OCI-LY7 (cell line): Measurements from ENCODE around the gene SLC6A6. TPM values are rescaled to one million over a fixed set of nuclear protein-coding genes. Genes with fewer than 3 reads are reported as not detected.
"Not testable (repeated sequence)": the region's sequence is repeated elsewhere in the genome, so short reads cannot be mapped to it uniquely, and the experiment has no call there.

Experiments used
- BruUV-seq: library from RNA; stranded (reverse); fragments of 400-500 nt; replicated peaks from 2 replicates; lab custom pipeline; 2021; lab: Mats Ljungman, UMichigan
- CTCF ChIA-PET: fragments of 300-600 bp; sonication (Branson Sonifier 250); formaldehyde crosslinking; loops from one replicate; lab custom pipeline; 2022; ENCODE audit warnings: antibody characterized with exemption; ENCODE audit not compliant: unreplicated experiment; lab: Charles Lee
- POLR2A ChIA-PET: fragments of 300-600 bp; sonication (Branson Sonifier 250); formaldehyde crosslinking; loops from one replicate; lab custom pipeline; 2022; ENCODE audit warnings: antibody characterized with exemption; lab: Charles Lee
- DNase-seq: peaks from one replicate; pipeline ENCODE4 v3.0.0-alpha.2; 2015; ENCODE audit warnings: low spot score
- H2AFZ ChIP-seq: fragments of 200-600 bp; sonication (generic), shearing (Covaris generic); 2 replicates; pipeline ENCODE4 v1.6.1; 2014; ENCODE audit warnings: mild to moderate bottlenecking, antibody characterized with exemption, low read length, moderate library complexity
- H3K27ac ChIP-seq: fragments of 200-600 bp; sonication (generic); 2 replicates; pipeline ENCODE4 v1.5.1; 2014; ENCODE audit warnings: mixed run types, low read depth, mild to moderate bottlenecking, moderate library complexity, low read length, inconsistent platforms; ENCODE audit not compliant: poor library complexity, severe bottlenecking
- H3K36me3 ChIP-seq: fragments of 200-600 bp; sonication (generic); 2 replicates; pipeline ENCODE4 v1.6.1; 2014; ENCODE audit warnings: mild to moderate bottlenecking, antibody characterized with exemption, low read length, moderate library complexity, mixed read lengths; ENCODE audit not compliant: insufficient read depth
- H3K4me1 ChIP-seq: fragments of 200-600 bp; sonication (generic); 2 replicates; pipeline ENCODE4 v1.5.1; 2014; ENCODE audit warnings: mild to moderate bottlenecking, low read length; ENCODE audit not compliant: insufficient read depth, poor library complexity, severe bottlenecking
- H3K4me2 ChIP-seq: fragments of 200-600 bp; sonication (generic); 2 replicates; pipeline ENCODE4 v1.6.1; 2014; ENCODE audit warnings: mild to moderate bottlenecking, low read length
- H3K4me3 ChIP-seq: fragments of 200-600 bp; sonication (generic); 2 replicates; pipeline ENCODE4 v1.5.1; 2014; ENCODE audit warnings: mild to moderate bottlenecking, low read depth, low read length; ENCODE audit not compliant: poor library complexity, severe bottlenecking
- H3K79me2 ChIP-seq: fragments of 200-600 bp; sonication (generic); 2 replicates; pipeline ENCODE4 v1.6.1; 2016; ENCODE audit warnings: low read depth, mild to moderate bottlenecking, low read length, moderate library complexity, mixed read lengths; ENCODE audit not compliant: insufficient read depth
- H3K9me2 ChIP-seq: fragments of 200-600 bp; sonication (generic); 2 replicates; pipeline ENCODE4 v1.6.1; 2016; ENCODE audit warnings: mild to moderate bottlenecking, low read length, mixed read lengths; ENCODE audit not compliant: insufficient read depth
- H3K9me3 ChIP-seq: fragments of 200-600 bp; sonication (generic); 2 replicates; pipeline ENCODE4 v1.6.1; 2014; ENCODE audit warnings: mild to moderate bottlenecking, mixed run types, low read length, mixed read lengths
- H4K20me1 ChIP-seq: fragments of 200-600 bp; sonication (generic); 2 replicates; pipeline ENCODE4 v1.6.1; 2014; ENCODE audit warnings: mild to moderate bottlenecking, antibody characterized with exemption, low read length, moderate library complexity, mixed read lengths; ENCODE audit not compliant: insufficient read depth
- EZH2phosphoT487 ChIP-seq: fragments of 200-600 bp; sonication (generic); IDR thresholded peaks from 2 replicates; pipeline ENCODE4 v1.6.1; 2018; ENCODE audit warnings: low read depth, borderline replicate concordance, mild to moderate bottlenecking, mixed run types, antibody characterized with exemption, low read length, moderate library complexity, mixed read lengths
- intact Hi-C: fragments of 100-400 bp; cut with micrococcal nuclease; formaldehyde crosslinking; loops from one replicate; pipeline ENCODE4 v1.10.0; 2022; ENCODE audit not compliant: unreplicated experiment
- total RNA-seq, 2 experiments: library from RNA; depleted of rRNA in 1 of 2; stranded (reverse); fragments of >200 nt in 1 of 2; shearing (Covaris generic) in 1 of 2; gene quantifications; 2 replicates each; pipeline ENCODE4 v1.2.3, GENCODE V29; 2014 to 2022
- TF ChIP-seq, protein P1 (sequence below): fragments of 200-600 bp; sonication (generic); conservative IDR thresholded peaks from 2 replicates; pipeline ENCODE4 v1.5.1; 2014; ENCODE audit warnings: mild to moderate bottlenecking, antibody characterized with exemption, low read length, moderate library complexity, mixed read lengths

The SLC6A6 gene
- total RNA-seq, 2 experiments from 2014 or later = 43.0 to 51.8 TPM

DNA sequence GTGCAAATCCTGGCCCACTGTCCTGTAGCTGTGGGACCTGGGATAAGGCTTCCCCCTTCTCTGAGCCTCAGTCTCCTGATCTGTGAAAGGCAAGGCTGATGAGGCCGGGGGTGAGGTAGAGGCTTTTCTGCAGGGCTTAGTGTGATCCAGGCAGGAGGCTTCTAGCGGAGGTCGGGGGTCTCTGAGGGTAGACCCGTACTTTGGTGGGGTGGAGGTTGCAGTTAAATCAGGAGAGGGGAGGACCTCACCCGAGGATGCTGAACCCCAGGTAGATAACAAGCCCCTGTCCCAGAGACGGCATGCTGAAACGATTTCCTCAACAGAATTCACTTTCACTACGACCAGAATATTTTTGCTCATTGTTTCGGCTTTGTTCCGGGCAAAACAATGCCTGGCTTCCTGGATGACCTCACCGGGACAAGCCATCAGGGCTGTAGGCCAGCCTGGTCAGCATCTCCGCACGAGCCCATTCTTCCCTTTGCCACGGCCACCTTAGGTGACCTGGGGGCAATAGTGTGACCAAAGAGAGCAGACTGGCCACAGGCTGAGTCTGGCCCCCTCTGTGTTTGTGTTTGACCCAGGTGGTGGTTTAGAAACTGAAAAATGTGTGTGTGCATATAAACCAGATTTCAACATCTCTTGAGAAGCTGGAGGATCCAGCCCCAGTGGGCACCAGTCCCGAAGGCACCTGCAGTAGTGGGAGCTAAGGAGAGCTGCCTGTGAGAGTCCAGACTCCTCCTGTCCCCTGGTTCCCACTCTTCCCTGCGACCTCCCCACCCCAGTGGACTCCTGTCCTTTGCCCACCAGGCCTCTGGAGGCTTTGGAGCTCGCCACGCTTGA, 33.0 kb downstream of the SLC6A6 start:
- Histone ChIP-seq H3K4me3 (no peak overlapping the region), H3K27ac (no peak overlapping the region), H3K4me1 (peaks cover 39% of the 10 kb centered on the region), H3K9me2 (no peaks in the 10 kb centered on the region), H3K36me3 (peaks cover 61% of the 10 kb centered on the region; the same call in 1 of the 2 replicates), H3K79me2 (peaks cover 87% of the 10 kb centered on the region), H2AFZ (no peak overlapping the region), H3K9me3 (no peaks in the 10 kb centered on the region), H4K20me1 (peaks cover 24% of the 10 kb centered on the region), H3K4me2 (no peak overlapping the region)
- TF ChIP-seq EZH2phosphoT487 = no peak
- TF ChIP-seq, protein P1, sequence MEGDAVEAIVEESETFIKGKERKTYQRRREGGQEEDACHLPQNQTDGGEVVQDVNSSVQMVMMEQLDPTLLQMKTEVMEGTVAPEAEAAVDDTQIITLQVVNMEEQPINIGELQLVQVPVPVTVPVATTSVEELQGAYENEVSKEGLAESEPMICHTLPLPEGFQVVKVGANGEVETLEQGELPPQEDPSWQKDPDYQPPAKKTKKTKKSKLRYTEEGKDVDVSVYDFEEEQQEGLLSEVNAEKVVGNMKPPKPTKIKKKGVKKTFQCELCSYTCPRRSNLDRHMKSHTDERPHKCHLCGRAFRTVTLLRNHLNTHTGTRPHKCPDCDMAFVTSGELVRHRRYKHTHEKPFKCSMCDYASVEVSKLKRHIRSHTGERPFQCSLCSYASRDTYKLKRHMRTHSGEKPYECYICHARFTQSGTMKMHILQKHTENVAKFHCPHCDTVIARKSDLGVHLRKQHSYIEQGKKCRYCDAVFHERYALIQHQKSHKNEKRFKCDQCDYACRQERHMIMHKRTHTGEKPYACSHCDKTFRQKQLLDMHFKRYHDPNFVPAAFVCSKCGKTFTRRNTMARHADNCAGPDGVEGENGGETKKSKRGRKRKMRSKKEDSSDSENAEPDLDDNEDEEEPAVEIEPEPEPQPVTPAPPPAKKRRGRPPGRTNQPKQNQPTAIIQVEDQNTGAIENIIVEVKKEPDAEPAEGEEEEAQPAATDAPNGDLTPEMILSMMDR = no peak
- no peak for DNase-seq
- BruUV-seq = no TSS peak
- intact Hi-C loops = no loop called here
- POLR2A ChIA-PET = interaction anchor here (0.6 to 1.6 kb wide), 2 partner anchors 23 to 310 kb away, joined by 3 to 8 read pairs; no protein-coding TSS in a partner anchor
- CTCF ChIA-PET = no interaction called here

GRCh38 chr3:14436954-14437281, 34.5 kb downstream of the SLC6A6 start:
- no peak overlapping the region for H3K4me3 ChIP-seq
- intact Hi-C loops = no loop called here
- peaks cover 20% of the 10 kb centered on the region for H4K20me1 ChIP-seq
- no peak for DNase-seq
- no TSS peak for BruUV-seq
- H3K36me3 ChIP-seq = peaks cover 61% of the 10 kb centered on the region; the same call in 1 of the 2 replicates
- no peak for TF ChIP-seq EZH2phosphoT487
- TF ChIP-seq, protein P1 = no peak
- H3K4me1 ChIP-seq = peaks cover 23% of the 10 kb centered on the region
- H2AFZ ChIP-seq = no peak overlapping the region
- peaks cover 82% of the 10 kb centered on the region for H3K79me2 ChIP-seq
- H3K9me3 ChIP-seq = no peaks in the 10 kb centered on the region
- POLR2A ChIA-PET = interaction anchor here (0.6 to 1.6 kb wide), 4 partner anchors 21 to 313 kb away, joined by 3 to 8 read pairs (median 3); no protein-coding TSS in a partner anchor
- no peak overlapping the region for H3K27ac ChIP-seq
- no peaks in the 10 kb centered on the region for H3K9me2 ChIP-seq
- CTCF ChIA-PET = no interaction called here
- H3K4me2 ChIP-seq = no peak overlapping the region

DNA sequence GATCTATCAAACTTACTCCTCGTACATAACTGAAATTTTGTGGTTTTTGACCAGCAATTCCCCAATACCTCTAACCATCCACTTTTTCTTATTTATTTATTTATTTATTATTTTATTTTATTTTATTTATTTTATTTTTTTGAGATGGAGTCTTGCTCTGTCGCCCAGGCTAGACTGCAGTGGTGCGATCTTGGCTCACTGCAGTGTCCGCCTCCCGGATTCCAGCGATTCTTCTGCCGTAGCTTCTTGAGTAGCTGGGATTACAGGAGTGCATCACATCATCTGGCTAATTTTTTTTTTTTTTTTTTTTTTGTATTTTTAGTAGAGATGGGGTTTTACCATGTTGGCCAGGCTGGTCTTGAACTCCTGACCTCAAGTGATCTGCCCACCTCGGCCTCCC, 35.3 kb downstream of the SLC6A6 start:
- POLR2A ChIA-PET = interaction anchor here (0.7 to 1.2 kb wide), 3 partner anchors 8 to 50 kb away, joined by 3 to 4 read pairs (median 3); no protein-coding TSS in a partner anchor
- Histone ChIP-seq H3K4me1 (peaks cover 16% of the 10 kb centered on the region), H3K36me3 (peaks cover 65% of the 10 kb centered on the region; the same call in 1 of the 2 replicates), H3K79me2 (peaks cover 83% of the 10 kb centered on the region), H4K20me1 (peaks cover 17% of the 10 kb centered on the region)
- DNase-seq, CTCF ChIA-PET, H3K9me2 ChIP-seq, H3K4me2 ChIP-seq, H3K4me3 ChIP-seq, BruUV-seq, H3K27ac ChIP-seq, intact Hi-C loops, H2AFZ ChIP-seq, H3K9me3 ChIP-seq: not testable (repeated sequence)
